Aorta (tissue), 5 donors: Measurements from ENCODE around the gene FAM184A. TPM values are rescaled to one million over a fixed set of nuclear protein-coding genes. Genes with fewer than 3 reads are reported as not detected.

ENCODE experiments used
- ATAC-seq: fragments of 200-7000 bp; cut with Tn5 transposase; one replicate; pipeline ENCODE4 v1.9.1; 2022; ENCODE audit warnings: moderate library complexity; ENCODE audit not compliant: low FRiP score
- DNase-seq, 2 donors: peaks; one replicate each; pipeline ENCODE4 v3.0.0-alpha.2; 2020
- H3K27ac ChIP-seq, 2 donors: one replicate each; pipeline ENCODE4 v1.5.1; 2013; ENCODE audit warnings: low read length in 2 of 2, mild to moderate bottlenecking in 2 of 2, moderate library complexity in 2 of 2, control low read depth in 1 of 2, inconsistent platforms in 1 of 2, low read depth in 1 of 2
- H3K27me3 ChIP-seq, 2 donors: one replicate each; pipeline ENCODE4 v1.6.1; 2013; ENCODE audit warnings: control low read depth in 1 of 2, low read length in 1 of 2, mild to moderate bottlenecking in 1 of 2, moderate library complexity in 1 of 2; ENCODE audit not compliant: insufficient read depth in 2 of 2, control insufficient read depth in 1 of 2
- H3K36me3 ChIP-seq, 2 donors: one replicate each; pipeline ENCODE4 v1.6.1; 2013; ENCODE audit warnings: control low read depth in 1 of 2, low read length in 1 of 2, mild to moderate bottlenecking in 1 of 2; ENCODE audit not compliant: insufficient read depth in 2 of 2, control insufficient read depth in 1 of 2
- H3K4me1 ChIP-seq, 2 donors: one replicate each; pipeline ENCODE4 v1.6.1; 2013; ENCODE audit warnings: low read length in 2 of 2, control low read depth in 1 of 2, mild to moderate bottlenecking in 1 of 2, moderate library complexity in 1 of 2; ENCODE audit not compliant: insufficient read depth in 2 of 2, control insufficient read depth in 1 of 2
- H3K4me3 ChIP-seq, 2 donors: one replicate each; pipeline ENCODE4 v1.5.1; 2013; ENCODE audit warnings: low read length in 2 of 2, control low read depth in 1 of 2, mild to moderate bottlenecking in 1 of 2
- H3K9me3 ChIP-seq: one replicate; pipeline ENCODE4 v1.6.1; 2013; ENCODE audit warnings: mild to moderate bottlenecking, low read length; ENCODE audit not compliant: control insufficient read depth
- WGBS, 2 donors: extraction: QIAGEN DNeasy Blood & Tissue Kit; methylation state at CpG; one replicate each; pipeline ENCODE4 v1.1.7; 2013; 5-methylcytosine and 5-hydroxymethylcytosine counted together
- intact Hi-C, 2 donors: fragments of 100-400 bp; cut with DNase I; formaldehyde crosslinking; loops; one replicate each; pipeline versions ENCODE4 v1.14.2 to v1.15.0; 2022
- polyA plus RNA-seq, 2 donors: library from polyadenylated mRNA; stranded (reverse); fragments of 200-250 nt; gene quantifications; one replicate each; pipeline ENCODE4 v1.2.3, GENCODE V29; 2013
- total RNA-seq, 2 donors: library from RNA; stranded (reverse); fragmentation: NEBNext Ultra II Directional; extraction: Animal tissue kit (Norgen Biotek cat#: 25700); gene quantifications; one replicate each; pipeline ENCODE4 v1.2.1, GENCODE V29; 2021
- donor health status: healthy with polysubstance abuse.
- donor health status: Bipolar disorder and iron deficiency.
- donor health status: DM: no; HTN: no; CAD: no.
- donor health status: DM: no; HTN: no; CAD: no.
- donor health status: DM: yes; HTN: yes; CAD: no.

The FAM184A gene
- total and polyA plus RNA-seq, 4 donors, result 1.1 to 4.8 (median 2.9) TPM

DNA sequence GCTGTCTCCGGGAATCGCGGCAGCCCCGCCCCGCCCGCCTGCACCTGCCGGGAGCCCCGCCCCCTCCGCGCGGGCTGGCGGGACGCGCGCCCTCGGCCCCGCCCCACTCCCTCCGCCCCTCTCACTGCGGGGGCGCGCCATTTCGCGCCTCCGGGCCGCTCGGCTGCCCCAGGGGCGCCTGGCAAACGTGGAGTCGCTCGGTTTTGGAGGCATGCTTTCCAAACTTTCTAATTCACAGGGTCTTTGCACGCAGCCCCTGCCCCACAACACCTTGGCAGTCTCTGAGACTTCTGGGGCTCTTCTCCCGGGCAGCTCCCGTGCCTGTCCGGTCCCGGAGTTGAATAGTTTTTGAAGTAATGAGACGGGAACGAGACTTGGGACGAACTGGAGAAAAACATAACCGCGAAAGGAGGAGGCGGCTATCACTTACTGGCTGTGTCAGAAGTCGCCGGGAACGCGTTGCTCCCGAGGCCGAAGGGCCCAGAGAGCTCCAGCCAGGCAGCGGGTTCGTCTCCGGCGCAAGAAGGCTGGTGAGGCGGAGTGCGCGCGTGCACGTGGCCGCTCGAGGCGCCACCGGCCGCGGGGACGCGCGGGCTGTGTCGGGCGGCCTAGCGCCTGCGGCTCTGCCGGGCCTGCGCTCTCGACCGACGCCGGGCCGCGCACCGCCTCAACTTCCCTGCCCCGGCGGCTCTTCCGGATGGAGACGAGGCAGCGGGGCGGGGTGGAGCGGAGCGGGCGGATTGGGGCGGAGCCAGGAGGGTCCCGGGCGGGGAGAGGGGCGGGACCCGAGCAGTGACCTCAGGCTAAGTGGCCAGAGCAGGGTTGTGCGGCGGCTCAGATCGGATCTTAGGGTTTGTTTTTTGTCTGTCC is 143.8 kb downstream of the FAM184A start, which contains the start of gene MCM9:
Gene MCM9 (minus strand): TSS at position 699 of the 870 bp plus-strand sequence. CDS start 3,436 bp downstream, outside the sequence.
- no peaks in the 10 kb centered on the region for H3K27me3 ChIP-seq
- no peaks in the 10 kb centered on the region for H3K9me3 ChIP-seq
- ATAC-seq (peak; percentile 98), DNase-seq (peak; percentile 96 to 98)
- 1% methylated on average over 74 to 95 of the region's 95 CpGs for WGBS, 2 donors
- peak within 1 kb of the TSS; percentile 45 to 62 for H3K27ac ChIP-seq
- H3K36me3 ChIP-seq, result no peaks in the 10 kb centered on the region
- peaks cover 0 to 2% of the 10 kb centered on the region in 2 donors for H3K4me1 ChIP-seq
- intact Hi-C loops, result loop anchor here (2.0 to 5.0 kb wide), 2 partner anchors 37 to 40 kb away; partner anchors contain the start of gene ASF1A (in 1 of the 2)
- peak within 1 kb of the TSS; percentile 58 to 84 for H3K4me3 ChIP-seq

DNA sequence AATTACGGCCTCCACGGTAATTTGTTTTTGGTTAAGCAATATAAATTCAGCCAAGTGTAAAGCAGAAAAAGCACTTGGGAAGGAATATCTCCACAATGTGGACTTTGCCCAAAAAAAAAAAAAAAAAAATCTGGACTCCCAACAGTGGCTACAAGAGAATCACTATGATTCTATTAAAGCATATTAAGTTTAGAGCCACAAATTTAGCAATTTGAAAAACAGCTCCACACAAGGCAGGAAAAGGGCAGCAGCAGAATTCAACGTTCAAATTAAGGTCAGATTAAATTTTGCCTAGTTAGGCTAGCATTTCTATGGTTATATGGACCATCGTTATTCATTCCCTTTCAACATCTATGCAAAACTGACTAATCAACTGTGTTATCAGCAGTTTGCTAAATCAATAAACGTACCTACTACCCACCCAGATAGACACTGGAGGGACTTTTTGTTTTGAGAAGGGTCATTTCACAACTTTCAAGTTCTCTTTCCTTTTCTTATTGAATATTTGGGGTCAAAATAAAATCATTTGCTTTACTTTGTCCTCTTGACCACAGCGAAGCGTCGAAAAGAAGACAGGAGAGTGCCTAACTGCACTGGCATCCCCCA is 144.5 kb downstream of the FAM184A start:
- no peak for ATAC-seq
- Histone ChIP-seq H3K9me3 (no peaks in the 10 kb centered on the region), H3K4me1 (peaks cover 0 to 2% of the 10 kb centered on the region in 2 donors), H3K4me3 (peak overlapping the region; percentile 44 to 84), H3K27ac (no peak overlapping the region), H3K27me3 (no peaks in the 10 kb centered on the region), H3K36me3 (no peaks in the 10 kb centered on the region)
- DNase-seq, result no peak
- intact Hi-C loops, result loop anchor here (2.0 to 5.0 kb wide), 2 partner anchors 37 to 39 kb away; partner anchors contain the start of gene ASF1A (in 1 of the 2)
- 21 to 24% methylated on average over 8 of the region's 8 CpGs for WGBS, 2 donors

DNA sequence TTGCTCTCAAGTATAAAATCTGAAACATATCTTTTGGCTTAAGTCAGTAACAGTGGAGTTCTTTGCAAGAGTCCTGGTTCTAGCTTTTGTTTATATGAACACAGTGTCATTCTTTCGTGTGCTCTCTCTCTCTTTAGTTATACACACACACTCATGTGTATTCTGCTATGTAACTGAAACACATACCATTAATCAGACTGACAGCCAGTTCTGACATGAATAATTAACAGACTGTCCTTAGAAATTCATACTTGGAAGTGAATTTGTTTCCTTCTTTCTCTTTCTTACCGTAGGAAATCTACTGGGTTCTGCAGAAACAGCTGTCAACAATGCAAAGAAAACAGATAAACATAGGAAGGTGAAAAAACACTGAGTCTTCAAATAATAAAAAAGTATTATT is 146.0 kb downstream of the FAM184A start:
- Histone ChIP-seq H3K36me3 (no peaks in the 10 kb centered on the region), H3K4me1 (peaks cover 0 to 2% of the 10 kb centered on the region in 2 donors), H3K27me3 (no peaks in the 10 kb centered on the region), H3K27ac (no peak overlapping the region), H3K9me3 (no peaks in the 10 kb centered on the region), H3K4me3 (no peak overlapping the region)
- ATAC-seq, result no peak
- intact Hi-C loops, result loop anchor here in 1 of 2 donors (5.0 kb wide), 1 partner anchor 35 kb away; no protein-coding TSS in a partner anchor
- 37 to 40% methylated on average over 2 of the region's 2 CpGs for WGBS, 2 donors
- DNase-seq, result no peak

DNA sequence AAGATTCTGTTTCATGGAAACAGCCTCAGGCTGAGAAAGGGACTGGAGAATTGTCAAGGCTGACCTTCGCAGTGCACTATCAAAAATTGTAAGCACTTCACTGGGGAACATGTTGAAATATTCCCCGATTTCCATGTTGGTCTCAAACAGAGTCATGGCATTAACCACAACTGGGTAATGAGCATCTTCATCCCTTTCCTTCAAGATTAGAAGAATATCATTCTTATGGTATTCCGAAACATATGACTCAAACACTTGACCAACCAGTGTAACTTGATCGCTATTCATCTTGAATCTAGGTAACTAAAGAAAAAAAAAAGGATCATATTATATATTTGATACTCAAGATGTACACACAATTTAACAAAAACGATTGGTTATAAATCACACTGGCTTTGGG is 147.0 kb downstream of the FAM184A start:
- Histone ChIP-seq H3K27ac (no peak overlapping the region), H3K4me3 (no peak overlapping the region), H3K9me3 (no peaks in the 10 kb centered on the region), H3K27me3 (no peaks in the 10 kb centered on the region), H3K36me3 (no peaks in the 10 kb centered on the region), H3K4me1 (peaks cover 0 to 2% of the 10 kb centered on the region in 2 donors)
- no peak for DNase-seq
- whole genome bisulfite sequencing, 2 donors, result 94 to 95% methylated on average over 5 of the region's 5 CpGs
- intact Hi-C loops, result loop anchor here in 1 of 2 donors (5.0 kb wide), 1 partner anchor 34 kb away; no protein-coding TSS in a partner anchor
- no peak for ATAC-seq

DNA sequence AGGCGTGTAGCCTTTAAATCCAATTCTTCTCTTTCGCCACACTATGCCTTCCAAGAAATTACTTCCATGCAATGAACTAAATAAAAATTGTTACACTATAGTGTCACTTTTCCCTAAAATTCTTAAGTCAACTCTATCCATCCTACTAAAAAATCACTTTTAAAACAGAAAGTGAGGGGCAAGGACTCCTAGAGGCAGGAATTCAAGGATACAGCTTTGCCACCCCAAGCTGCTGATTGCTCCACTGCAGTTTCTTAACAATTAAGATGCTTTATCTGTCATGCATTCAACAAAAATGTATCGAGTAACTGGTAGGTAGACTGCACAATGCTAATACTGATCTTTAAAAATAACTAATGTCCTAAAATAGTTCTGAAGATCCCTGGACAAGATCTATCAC is 147.8 kb downstream of the FAM184A start:
- ATAC-seq (no peak), DNase-seq (no peak)
- WGBS, 2 donors, result 96 to 97% methylated on average over 3 of the region's 3 CpGs
- Histone ChIP-seq H3K27me3 (no peaks in the 10 kb centered on the region), H3K4me3 (no peak overlapping the region), H3K9me3 (no peaks in the 10 kb centered on the region), H3K27ac (no peak overlapping the region), H3K4me1 (peaks cover 0 to 2% of the 10 kb centered on the region in 2 donors), H3K36me3 (no peaks in the 10 kb centered on the region)
- intact Hi-C loops, result loop anchor here in 1 of 2 donors (5.0 kb wide), 1 partner anchor 33 kb away; no protein-coding TSS in a partner anchor

DNA sequence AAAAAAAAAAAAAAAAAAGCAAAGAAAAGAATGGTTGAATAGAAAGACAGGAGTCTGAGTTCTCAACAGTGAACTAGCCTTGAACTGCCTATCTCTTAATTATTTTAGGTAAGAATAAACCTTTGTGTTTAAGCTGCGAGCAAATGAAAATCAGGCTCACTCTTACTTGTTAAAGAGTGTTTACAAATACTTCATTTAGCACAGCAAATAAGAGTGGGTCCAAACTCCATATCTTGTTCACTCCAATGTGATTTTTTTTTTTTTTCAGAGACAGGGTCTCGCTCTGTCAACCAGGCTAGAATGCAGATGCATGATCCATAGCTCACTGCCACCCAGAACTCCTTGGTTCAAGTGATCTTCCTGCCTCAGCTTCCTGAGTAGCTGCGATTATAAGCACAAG is 155.4 kb downstream of the FAM184A start:
- H3K27ac ChIP-seq, result no peak overlapping the region
- H3K36me3 ChIP-seq, result peaks cover 5 to 8% of the 10 kb centered on the region in 2 donors
- intact Hi-C loops, result no loop called here
- no peaks in the 10 kb centered on the region for H3K4me1 ChIP-seq
- no peaks in the 10 kb centered on the region for H3K9me3 ChIP-seq
- DNase-seq (no peak), ATAC-seq (no peak)
- H3K4me3 ChIP-seq, result no peak overlapping the region
- H3K27me3 ChIP-seq, result no peaks in the 10 kb centered on the region
- WGBS, 2 donors, result 94 to 96% methylated on average over 3 of the region's 3 CpGs

DNA sequence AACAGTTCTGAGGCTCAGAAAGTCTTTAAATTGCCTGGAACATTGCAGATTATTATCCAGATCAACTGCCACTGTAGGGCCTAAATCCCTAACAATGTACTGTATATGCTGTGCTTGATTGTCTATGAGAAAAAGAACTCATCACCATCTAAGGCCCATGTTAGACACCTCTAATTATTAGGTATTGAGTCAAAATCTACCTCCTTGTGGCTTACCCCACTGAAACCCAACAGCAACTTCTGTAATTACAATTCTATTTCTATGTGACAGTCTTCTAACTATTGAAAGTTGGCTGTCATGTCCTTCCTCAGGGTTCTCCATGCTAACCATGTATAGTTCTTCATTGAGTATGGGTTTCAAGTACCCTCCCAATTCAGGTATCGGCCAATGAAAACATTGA is 157.4 kb downstream of the FAM184A start:
- H3K9me3 ChIP-seq, result no peaks in the 10 kb centered on the region
- H3K27ac ChIP-seq, result no peak overlapping the region
- DNase-seq, result no peak
- WGBS, 2 donors, result 97% methylated on average over 1 of the region's 1 CpG
- H3K4me1 ChIP-seq, result no peaks in the 10 kb centered on the region
- no peak overlapping the region for H3K4me3 ChIP-seq
- peaks cover 5 to 8% of the 10 kb centered on the region in 2 donors for H3K36me3 ChIP-seq
- ATAC-seq, result no peak
- no peaks in the 10 kb centered on the region for H3K27me3 ChIP-seq
- intact Hi-C loops, result no loop called here

DNA sequence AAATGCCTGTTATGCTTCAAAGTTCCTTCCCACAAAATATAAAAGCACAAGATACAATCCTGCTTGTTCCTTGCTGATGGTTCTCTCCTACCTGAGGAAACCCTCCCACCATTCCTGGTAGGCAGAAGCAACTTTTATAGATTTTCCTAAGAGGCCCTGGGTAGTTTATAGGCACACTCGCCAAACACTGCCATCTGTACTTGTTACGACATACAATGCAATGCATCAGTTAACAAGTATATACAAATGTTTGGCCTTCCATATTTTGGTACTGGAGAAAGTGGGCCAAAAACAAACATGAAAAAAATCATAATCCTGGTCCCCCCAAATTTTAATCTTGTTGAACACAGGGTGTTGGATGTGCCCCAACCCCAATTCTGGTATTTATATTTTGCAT is 160.1 kb downstream of the FAM184A start:
- Histone ChIP-seq H3K27me3 (no peaks in the 10 kb centered on the region), H3K27ac (no peak overlapping the region), H3K36me3 (peaks cover 8 to 10% of the 10 kb centered on the region in 2 donors), H3K4me3 (no peak overlapping the region), H3K9me3 (no peaks in the 10 kb centered on the region), H3K4me1 (no peaks in the 10 kb centered on the region)
- WGBS, 2 donors, result 95 to 99% methylated on average over 2 of the region's 2 CpGs
- DNase-seq (no peak), ATAC-seq (no peak)
- intact Hi-C loops, result no loop called here
